HTR-8/SVneo (cell line): ENCODE data around the gene IP6K2.

ENCODE experiments used
- DNase-seq: peaks from one replicate; pipeline ENCODE4 v3.0.0; 2011; ENCODE audit warnings: low spot score, mixed read lengths; ENCODE audit not compliant: insufficient read length
- FAIRE-seq: peaks from 2 replicates; lab custom pipeline; 2011; peaks lifted over from hg19 to GRCh38; lab: Jason Lieb, UNC

IP6K2 gene

GRCh38 chr3:48647714-48648113 lies 69.3 kb downstream of the IP6K2 start:
- no peak for DNase-seq
- FAIRE-seq: no peak

DNA sequence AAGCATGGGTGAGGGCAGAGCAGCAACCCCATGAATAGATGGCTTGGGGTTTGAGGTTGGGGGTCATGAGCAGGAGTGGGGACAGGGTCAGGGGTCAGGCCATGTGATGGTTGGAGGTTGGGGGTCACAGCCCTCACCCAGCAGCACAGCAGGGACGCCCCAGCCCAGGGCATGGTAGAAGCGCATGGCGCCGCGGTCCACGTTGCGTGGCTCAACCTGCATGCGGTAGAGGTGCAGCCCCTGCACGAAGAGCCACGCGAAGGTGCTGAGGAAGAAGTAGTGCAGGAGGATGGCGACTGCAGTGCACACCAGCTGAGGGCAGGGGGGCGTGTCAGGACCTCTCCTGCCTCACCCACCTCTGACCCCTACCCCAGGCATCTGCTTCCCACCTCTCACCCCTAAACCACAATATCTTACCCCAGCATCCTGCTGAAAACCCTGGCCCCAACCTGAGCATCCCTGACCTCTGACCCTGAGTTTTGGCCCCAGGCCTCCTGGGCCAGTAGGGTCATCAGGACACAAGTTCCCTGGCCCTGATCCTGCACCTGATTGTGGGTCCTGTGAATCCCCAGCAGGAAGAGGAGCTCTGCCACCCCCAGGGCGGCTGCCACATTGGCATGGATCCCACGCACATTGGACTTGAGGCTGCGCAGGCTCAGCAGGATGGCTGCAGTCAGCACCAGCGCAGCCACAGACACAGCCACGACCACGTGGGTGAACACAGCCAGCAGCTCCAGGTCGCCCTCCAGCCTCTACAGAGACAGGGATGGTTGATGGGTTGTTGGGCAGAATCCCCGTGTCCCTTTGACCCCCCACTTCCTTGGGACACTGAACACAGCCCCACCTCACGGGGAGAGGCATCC lies 71.9 kb downstream of the IP6K2 start:
- no peak for FAIRE-seq
- DNase-seq: no peak

DNA sequence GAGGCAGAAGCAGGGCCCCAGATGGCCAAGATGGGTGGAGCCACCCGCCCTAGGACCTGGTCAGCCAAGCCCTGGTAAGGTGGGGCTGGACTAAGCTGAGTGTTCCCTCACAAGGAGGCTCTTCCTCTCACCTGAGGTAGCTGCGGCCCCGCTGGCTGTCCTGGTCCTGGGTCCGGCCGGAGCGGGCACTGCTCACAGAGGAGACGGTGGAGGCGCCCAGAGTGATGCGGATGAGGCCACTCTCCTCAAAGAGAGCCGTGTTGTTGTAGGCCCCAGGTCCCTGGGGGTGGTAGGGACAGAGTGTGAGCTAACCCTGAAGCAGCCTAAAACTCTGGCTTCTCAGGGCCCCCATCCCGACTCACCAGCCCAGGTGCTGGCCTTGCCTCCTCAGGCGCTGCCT lies 74.4 kb downstream of the IP6K2 start:
- FAIRE-seq: no peak

GRCh38 chr3:48641396-48641795 lies 75.6 kb downstream of the IP6K2 start:
- DNase-seq (no peak), FAIRE-seq (no peak)

More for the DNA sequence above, 74.4 kb downstream of the IP6K2 start:
- no peak for DNase-seq

DNA sequence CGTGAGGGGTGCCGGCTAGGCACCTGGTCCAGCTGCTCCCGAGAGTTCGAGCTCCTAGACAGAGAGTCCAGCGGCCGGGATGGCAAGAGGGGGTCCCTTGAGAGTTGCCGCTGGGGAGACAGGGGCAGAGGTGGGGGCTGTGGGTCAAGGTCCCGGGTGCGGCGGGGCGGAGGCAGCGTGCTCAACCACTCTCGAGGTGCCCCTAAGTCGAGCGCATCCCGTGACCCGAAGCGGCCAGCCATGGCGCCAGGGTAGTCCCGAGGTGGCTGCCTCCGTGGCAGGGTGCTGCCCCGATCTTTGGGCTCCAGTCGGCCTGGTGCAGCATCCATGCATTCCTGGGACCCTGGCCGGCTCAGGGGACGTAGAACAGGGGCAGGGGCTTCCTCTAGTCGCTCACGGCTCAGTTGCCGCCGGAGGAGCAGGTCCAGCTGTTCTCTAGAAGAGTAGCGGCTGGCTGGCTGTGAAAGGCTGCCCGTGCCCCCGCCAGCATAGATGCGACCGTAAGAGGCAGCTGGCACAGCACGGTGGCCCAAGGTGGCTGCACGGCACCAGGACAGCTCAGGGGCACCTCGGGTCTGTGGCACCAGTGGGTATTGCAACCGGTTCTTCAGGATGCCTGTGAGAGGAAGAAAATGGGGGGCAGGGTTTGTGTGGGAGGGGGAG lies 76.9 kb downstream of the IP6K2 start:
- FAIRE-seq (no peak), DNase-seq (no peak)
